Measurements from ENCODE around the gene MAP10.

Gene MAP10

GRCh38 chr1:232834066-232834465 is 28.9 kb downstream of the MAP10 start:
- TF ChIP-seq POLR2AphosphoS5 (IDR thresholded peaks at IDR 0.05; ENCODE audit: low read depth, low read length) (no peak), FOXP2 (optimal IDR thresholded peaks at IDR 0.05; ENCODE audit: borderline replicate concordance, extremely low read depth, extremely low read length, insufficient read depth) (no peak), TAF1 (IDR thresholded peaks at IDR 0.05; ENCODE audit: borderline replicate concordance, insufficient read depth, low read length) (no peak), SIN3A (IDR thresholded peaks at IDR 0.05; ENCODE audit: borderline replicate concordance, insufficient read depth, low read length) (no peak)
- TF ChIP-seq, protein P1, sequence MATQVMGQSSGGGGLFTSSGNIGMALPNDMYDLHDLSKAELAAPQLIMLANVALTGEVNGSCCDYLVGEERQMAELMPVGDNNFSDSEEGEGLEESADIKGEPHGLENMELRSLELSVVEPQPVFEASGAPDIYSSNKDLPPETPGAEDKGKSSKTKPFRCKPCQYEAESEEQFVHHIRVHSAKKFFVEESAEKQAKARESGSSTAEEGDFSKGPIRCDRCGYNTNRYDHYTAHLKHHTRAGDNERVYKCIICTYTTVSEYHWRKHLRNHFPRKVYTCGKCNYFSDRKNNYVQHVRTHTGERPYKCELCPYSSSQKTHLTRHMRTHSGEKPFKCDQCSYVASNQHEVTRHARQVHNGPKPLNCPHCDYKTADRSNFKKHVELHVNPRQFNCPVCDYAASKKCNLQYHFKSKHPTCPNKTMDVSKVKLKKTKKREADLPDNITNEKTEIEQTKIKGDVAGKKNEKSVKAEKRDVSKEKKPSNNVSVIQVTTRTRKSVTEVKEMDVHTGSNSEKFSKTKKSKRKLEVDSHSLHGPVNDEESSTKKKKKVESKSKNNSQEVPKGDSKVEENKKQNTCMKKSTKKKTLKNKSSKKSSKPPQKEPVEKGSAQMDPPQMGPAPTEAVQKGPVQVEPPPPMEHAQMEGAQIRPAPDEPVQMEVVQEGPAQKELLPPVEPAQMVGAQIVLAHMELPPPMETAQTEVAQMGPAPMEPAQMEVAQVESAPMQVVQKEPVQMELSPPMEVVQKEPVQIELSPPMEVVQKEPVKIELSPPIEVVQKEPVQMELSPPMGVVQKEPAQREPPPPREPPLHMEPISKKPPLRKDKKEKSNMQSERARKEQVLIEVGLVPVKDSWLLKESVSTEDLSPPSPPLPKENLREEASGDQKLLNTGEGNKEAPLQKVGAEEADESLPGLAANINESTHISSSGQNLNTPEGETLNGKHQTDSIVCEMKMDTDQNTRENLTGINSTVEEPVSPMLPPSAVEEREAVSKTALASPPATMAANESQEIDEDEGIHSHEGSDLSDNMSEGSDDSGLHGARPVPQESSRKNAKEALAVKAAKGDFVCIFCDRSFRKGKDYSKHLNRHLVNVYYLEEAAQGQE (IDR thresholded peaks at IDR 0.05; ENCODE audit: insufficient read depth in 1 of 2, low read depth in 2 of 2, low read length in 2 of 2) = no peak

DNA sequence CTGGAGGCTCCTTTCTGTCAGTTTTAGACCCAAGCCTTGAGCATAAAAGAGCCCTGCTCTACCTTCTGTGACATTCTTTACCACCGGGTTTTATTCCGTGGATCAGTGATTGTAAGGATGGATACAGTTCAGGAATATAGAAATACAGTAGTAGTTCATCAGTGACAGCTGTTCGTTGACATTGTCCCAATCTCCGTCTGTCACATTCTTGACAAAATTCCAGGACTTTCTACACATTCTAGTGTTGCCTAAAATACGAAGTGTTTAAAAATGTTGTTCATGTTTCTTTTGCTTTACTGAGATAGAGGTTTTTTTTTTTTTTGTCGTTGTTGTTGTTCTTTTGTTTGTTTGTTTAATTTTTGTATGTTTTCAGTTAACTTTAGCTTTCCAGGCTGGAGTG is 29.9 kb downstream of the MAP10 start:
- TF ChIP-seq, protein P1 (IDR thresholded peaks at IDR 0.05; ENCODE audit: insufficient read depth in 1 of 2, low read depth in 2 of 2, low read length in 2 of 2) = no peak
- TF ChIP-seq SIN3A (IDR thresholded peaks at IDR 0.05; ENCODE audit: borderline replicate concordance, insufficient read depth, low read length) (no peak), FOXP2 (optimal IDR thresholded peaks at IDR 0.05; ENCODE audit: borderline replicate concordance, extremely low read depth, extremely low read length, insufficient read depth) (no peak), POLR2AphosphoS5 (IDR thresholded peaks at IDR 0.05; ENCODE audit: low read depth, low read length) (no peak)

- TF ChIP-seq TAF1 (IDR thresholded peaks at IDR 0.05; ENCODE audit: borderline replicate concordance, insufficient read depth, low read length) (no peak), POLR2AphosphoS5 (IDR thresholded peaks at IDR 0.05; ENCODE audit: low read depth, low read length) (no peak), SIN3A (IDR thresholded peaks at IDR 0.05; ENCODE audit: borderline replicate concordance, insufficient read depth, low read length) (no peak), FOXP2 (optimal IDR thresholded peaks at IDR 0.05; ENCODE audit: borderline replicate concordance, extremely low read depth, extremely low read length, insufficient read depth) (no peak)
- TF ChIP-seq, protein P1 (IDR thresholded peaks at IDR 0.05; ENCODE audit: insufficient read depth in 1 of 2, low read depth in 2 of 2, low read length in 2 of 2) = no peak
Observed at GRCh38 chr1:232837087-232837486, 31.9 kb downstream of the MAP10 start.

DNA sequence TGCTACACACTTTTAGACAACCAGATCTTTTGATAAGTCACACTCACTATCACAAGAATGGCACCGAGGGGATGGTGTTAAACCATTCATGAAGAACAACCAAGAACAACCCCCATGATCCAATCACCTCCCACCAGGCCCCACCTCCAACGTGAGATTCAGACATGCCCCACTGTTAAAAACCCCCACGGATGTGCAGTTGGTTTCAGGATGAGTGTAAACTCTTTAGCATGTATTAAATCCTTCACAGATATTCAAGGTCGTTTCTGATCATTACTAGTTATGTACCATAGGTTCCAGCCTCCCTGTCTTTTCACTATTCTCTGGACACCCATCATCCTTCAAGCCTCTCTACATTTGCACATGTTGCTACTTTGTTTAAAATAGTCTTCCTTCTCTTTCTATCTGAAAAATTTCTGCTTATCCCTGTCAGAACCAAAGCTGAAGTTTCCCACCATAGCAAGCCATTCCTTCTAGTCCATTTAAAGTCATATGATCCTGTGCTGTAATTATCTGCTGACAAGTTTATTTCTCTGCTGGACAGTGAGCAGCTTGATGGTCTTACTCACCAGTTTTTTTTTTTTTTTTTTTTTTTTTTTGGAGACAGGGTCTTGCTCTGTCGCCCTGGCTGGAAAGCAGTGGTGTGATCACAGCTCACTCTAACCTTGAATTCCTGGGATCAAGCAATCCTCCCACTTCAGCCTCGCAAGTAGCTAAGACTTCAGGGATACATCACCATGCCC is 36.8 kb downstream of the MAP10 start:
- TF ChIP-seq TAF1 (IDR thresholded peaks at IDR 0.05; ENCODE audit: borderline replicate concordance, insufficient read depth, low read length) = no peak
- TF ChIP-seq, protein P1 (IDR thresholded peaks at IDR 0.05; ENCODE audit: insufficient read depth in 1 of 2, low read depth in 2 of 2, low read length in 2 of 2) = no peak

DNA sequence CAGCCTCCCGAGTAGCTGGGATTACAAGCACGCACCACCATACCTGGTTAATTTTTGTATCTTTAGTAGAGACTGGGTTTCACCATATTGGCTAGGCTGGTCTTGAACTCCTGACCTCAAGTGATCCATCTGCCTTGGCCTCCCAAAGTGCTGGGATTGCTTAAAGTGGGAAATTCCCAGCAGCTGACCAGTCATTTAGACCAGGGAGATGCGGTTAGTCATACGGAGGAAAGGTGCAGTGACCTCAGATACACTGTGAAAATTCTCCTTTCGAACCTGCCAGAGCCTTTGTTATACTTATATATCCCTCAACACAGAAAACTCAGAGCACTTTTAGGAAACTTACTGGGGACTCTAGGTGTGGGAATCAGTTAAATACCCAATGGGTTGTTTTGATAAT is 39.6 kb downstream of the MAP10 start:
- TF ChIP-seq TAF1 (IDR thresholded peaks at IDR 0.05; ENCODE audit: borderline replicate concordance, insufficient read depth, low read length) (no peak), FOXP2 (optimal IDR thresholded peaks at IDR 0.05; ENCODE audit: borderline replicate concordance, extremely low read depth, extremely low read length, insufficient read depth) (no peak), SIN3A (IDR thresholded peaks at IDR 0.05; ENCODE audit: borderline replicate concordance, insufficient read depth, low read length) (no peak), POLR2AphosphoS5 (IDR thresholded peaks at IDR 0.05; ENCODE audit: low read depth, low read length) (no peak)
- TF ChIP-seq, protein P1 (IDR thresholded peaks at IDR 0.05; ENCODE audit: insufficient read depth in 1 of 2, low read depth in 2 of 2, low read length in 2 of 2) = no peak

All from PFSK-1 (cell line).